Measurements from ENCODE around the gene DHX16. TPM values are rescaled to one million over a fixed set of nuclear protein-coding genes. Genes with fewer than 3 reads are reported as not detected.
"Not testable (repeated sequence)": the region's sequence is repeated elsewhere in the genome, so short reads cannot be mapped to it uniquely, and the experiment has no call there.

DHX16 gene
- total and polyA plus RNA-seq, 4 donors = 12.8 to 34.0 (median 23.7) TPM

DNA sequence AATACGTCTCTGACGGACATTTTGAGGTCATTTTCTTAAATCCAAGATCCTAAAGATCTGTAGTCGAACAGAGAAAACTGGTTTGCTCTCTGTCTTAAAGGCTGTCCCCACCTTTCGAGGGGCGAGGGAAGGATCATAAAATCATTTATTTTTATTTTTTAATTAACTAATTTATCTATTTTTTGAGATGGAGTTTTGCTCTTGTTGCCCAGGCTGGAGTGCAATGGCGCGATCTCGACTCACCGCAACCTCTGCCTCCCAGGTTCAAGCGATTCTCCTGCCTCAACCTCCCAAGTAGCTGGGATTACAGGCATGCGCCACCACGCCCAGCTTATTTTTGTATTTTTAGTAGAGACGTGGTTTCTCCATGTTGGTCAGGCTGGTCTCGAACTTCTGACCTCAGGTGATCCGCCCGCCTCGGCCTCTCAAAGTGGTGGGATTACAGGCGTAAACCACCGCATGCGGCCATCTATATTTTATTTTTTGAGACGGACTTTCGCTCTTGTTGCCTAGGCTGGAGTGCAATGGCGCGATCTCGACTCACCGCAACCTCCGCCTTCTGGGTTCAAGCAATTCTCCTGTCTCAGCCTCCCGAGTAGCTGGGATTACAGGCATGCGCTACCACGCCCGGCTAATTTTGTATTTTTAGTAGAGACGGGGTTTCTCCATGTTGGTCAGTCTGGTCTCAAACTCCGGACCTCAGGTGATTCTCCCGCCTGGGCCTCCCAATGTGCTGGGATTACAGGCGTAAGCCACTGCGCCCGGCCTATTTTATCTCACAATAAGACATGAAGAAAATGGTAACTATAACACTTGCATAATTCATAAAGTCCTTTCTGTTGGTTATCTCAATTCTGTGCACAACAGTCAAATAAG is 45.3 kb upstream of the DHX16 start:
- H3K27me3 ChIP-seq (ENCODE audit: control insufficient read depth in 1 of 2, insufficient read depth in 2 of 2, low read length in 1 of 2); H3K4me1 ChIP-seq (ENCODE audit: control insufficient read depth in 1 of 2, insufficient read depth in 2 of 2, low read length in 2 of 2); H3K36me3 ChIP-seq (ENCODE audit: control insufficient read depth in 1 of 2, insufficient read depth in 2 of 2, low read length in 1 of 2); H3K9me3 ChIP-seq (ENCODE audit: control insufficient read depth, low read length); H3K4me3 ChIP-seq (ENCODE audit: low read length in 2 of 2); ATAC-seq (ENCODE audit: low FRiP score); H3K27ac ChIP-seq (ENCODE audit: low read depth in 1 of 2, low read length in 2 of 2): not testable (repeated sequence)
- WGBS, 2 donors = 79 to 81% methylated on average over 37 of the region's 37 CpGs
- peak in 1 of 2 donors; percentile 38 for DNase-seq
- intact Hi-C loops (cut with DNase I) = loop anchor here in 1 of 2 donors (1.0 kb wide), 2 partner anchors 31 to 36 kb away; no protein-coding TSS in a partner anchor

GRCh38 chr6:30717129-30717844 is 44.5 kb upstream of the DHX16 start, which contains the start of gene MDC1:
Gene MDC1 (minus strand): TSS chr6:30717281. CDS start chr6:30715175, 2,106 bp downstream.
- Histone ChIP-seq H3K9me3 (ENCODE audit: control insufficient read depth, low read length) (no peaks in the 10 kb centered on the region), H3K4me1 (ENCODE audit: control insufficient read depth in 1 of 2, insufficient read depth in 2 of 2, low read length in 2 of 2) (no peaks in the 10 kb centered on the region), H3K36me3 (ENCODE audit: control insufficient read depth in 1 of 2, insufficient read depth in 2 of 2, low read length in 1 of 2) (peaks cover 0 to 4% of the 10 kb centered on the region in 2 donors), H3K4me3 (ENCODE audit: low read length in 2 of 2) (peak within 1 kb of the TSS; percentile 15 to 58), H3K27me3 (ENCODE audit: control insufficient read depth in 1 of 2, insufficient read depth in 2 of 2, low read length in 1 of 2) (no peaks in the 10 kb centered on the region), H3K27ac (ENCODE audit: low read depth in 1 of 2, low read length in 2 of 2) (peak within 1 kb of the TSS; percentile 51 to 68)
- intact Hi-C loops (cut with DNase I) = loop anchor here in 1 of 2 donors (1.0 kb wide), 2 partner anchors 30 to 35 kb away; no protein-coding TSS in a partner anchor
- ATAC-seq (ENCODE audit: low FRiP score) (peak; percentile 91), DNase-seq (peak; percentile 100)
- WGBS, 2 donors = 0% methylated on average over 48 of the region's 48 CpGs

DNA sequence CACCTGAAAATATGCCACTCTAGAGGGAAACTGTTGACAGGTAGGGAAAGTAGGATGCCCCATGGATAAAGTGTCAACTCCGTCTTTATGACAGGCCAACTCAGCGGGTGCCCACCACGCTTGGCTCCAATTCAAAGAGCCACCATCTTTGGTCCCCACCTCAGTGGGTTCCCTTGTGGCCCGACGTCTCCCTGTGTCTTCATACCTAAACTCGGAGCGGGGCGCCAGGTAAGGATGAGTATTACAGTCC is 44.0 kb upstream of the DHX16 start:
- WGBS, 2 donors = 2 to 5% methylated on average over 8 of the region's 8 CpGs
- no peaks in the 10 kb centered on the region for H3K9me3 ChIP-seq (ENCODE audit: control insufficient read depth, low read length)
- DNase-seq (no peak), ATAC-seq (ENCODE audit: low FRiP score) (no peak)
- peaks cover 0 to 5% of the 10 kb centered on the region in 2 donors for H3K36me3 ChIP-seq (ENCODE audit: control insufficient read depth in 1 of 2, insufficient read depth in 2 of 2, low read length in 1 of 2)
- H3K27me3 ChIP-seq (ENCODE audit: control insufficient read depth in 1 of 2, insufficient read depth in 2 of 2, low read length in 1 of 2) = no peaks in the 10 kb centered on the region
- H3K4me3 ChIP-seq (ENCODE audit: low read length in 2 of 2) = peak overlapping the region; percentile 15 to 58
- H3K4me1 ChIP-seq (ENCODE audit: control insufficient read depth in 1 of 2, insufficient read depth in 2 of 2, low read length in 2 of 2) = no peaks in the 10 kb centered on the region
- intact Hi-C loops (cut with DNase I) = loop anchor here in 1 of 2 donors (1.0 kb wide), 2 partner anchors 30 to 35 kb away; no protein-coding TSS in a partner anchor
- peak overlapping the region; percentile 51 to 68 for H3K27ac ChIP-seq (ENCODE audit: low read depth in 1 of 2, low read length in 2 of 2)

DNA sequence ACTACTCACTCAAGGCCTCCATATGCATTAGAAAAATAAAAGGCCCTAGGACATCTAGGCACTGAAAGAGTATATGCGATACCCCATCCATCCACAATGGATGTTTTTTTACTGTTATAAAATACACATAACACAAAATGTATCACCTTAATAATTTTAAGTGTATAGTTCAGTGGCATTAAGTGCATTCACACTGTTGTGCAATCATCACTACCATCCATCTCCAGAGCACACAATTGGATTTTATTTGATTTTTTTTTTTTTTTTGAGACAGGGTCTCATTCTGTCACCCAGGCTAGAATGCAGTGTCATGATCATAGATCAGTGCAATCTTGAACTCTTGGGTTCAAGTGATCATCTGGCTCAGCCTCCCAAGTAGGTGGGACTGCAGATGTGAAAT is 41.5 kb upstream of the DHX16 start:
- Histone ChIP-seq H3K27ac (ENCODE audit: low read depth in 1 of 2, low read length in 2 of 2) (no peak overlapping the region), H3K4me3 (ENCODE audit: low read length in 2 of 2) (no peak overlapping the region), H3K27me3 (ENCODE audit: control insufficient read depth in 1 of 2, insufficient read depth in 2 of 2, low read length in 1 of 2) (no peaks in the 10 kb centered on the region), H3K36me3 (ENCODE audit: control insufficient read depth in 1 of 2, insufficient read depth in 2 of 2, low read length in 1 of 2) (peaks cover 5 to 7% of the 10 kb centered on the region in 2 donors), H3K4me1 (ENCODE audit: control insufficient read depth in 1 of 2, insufficient read depth in 2 of 2, low read length in 2 of 2) (no peaks in the 10 kb centered on the region), H3K9me3 (ENCODE audit: control insufficient read depth, low read length) (no peaks in the 10 kb centered on the region)
- ATAC-seq (ENCODE audit: low FRiP score) (no peak), DNase-seq (no peak)
- intact Hi-C loops (cut with DNase I) = no loop called here
- WGBS, 2 donors = 95 to 97% methylated on average over 1 of the region's 1 CpG

GRCh38 chr6:30712441-30712945 is 39.7 kb upstream of the DHX16 start:
- H3K36me3 ChIP-seq (ENCODE audit: control insufficient read depth in 1 of 2, insufficient read depth in 2 of 2, low read length in 1 of 2) = peaks cover 5 to 7% of the 10 kb centered on the region in 2 donors
- H3K4me3 ChIP-seq (ENCODE audit: low read length in 2 of 2) = no peak overlapping the region
- H3K27ac ChIP-seq (ENCODE audit: low read depth in 1 of 2, low read length in 2 of 2) = no peak overlapping the region
- 87% methylated on average over 7 of the region's 7 CpGs for WGBS, 2 donors
- DNase-seq (peak in 1 of 2 donors; percentile 24), ATAC-seq (ENCODE audit: low FRiP score) (no peak)
- intact Hi-C loops (cut with DNase I) = no loop called here
- no peaks in the 10 kb centered on the region for H3K9me3 ChIP-seq (ENCODE audit: control insufficient read depth, low read length)
- H3K4me1 ChIP-seq (ENCODE audit: control insufficient read depth in 1 of 2, insufficient read depth in 2 of 2, low read length in 2 of 2) = no peaks in the 10 kb centered on the region
- no peaks in the 10 kb centered on the region for H3K27me3 ChIP-seq (ENCODE audit: control insufficient read depth in 1 of 2, insufficient read depth in 2 of 2, low read length in 1 of 2)

DNA sequence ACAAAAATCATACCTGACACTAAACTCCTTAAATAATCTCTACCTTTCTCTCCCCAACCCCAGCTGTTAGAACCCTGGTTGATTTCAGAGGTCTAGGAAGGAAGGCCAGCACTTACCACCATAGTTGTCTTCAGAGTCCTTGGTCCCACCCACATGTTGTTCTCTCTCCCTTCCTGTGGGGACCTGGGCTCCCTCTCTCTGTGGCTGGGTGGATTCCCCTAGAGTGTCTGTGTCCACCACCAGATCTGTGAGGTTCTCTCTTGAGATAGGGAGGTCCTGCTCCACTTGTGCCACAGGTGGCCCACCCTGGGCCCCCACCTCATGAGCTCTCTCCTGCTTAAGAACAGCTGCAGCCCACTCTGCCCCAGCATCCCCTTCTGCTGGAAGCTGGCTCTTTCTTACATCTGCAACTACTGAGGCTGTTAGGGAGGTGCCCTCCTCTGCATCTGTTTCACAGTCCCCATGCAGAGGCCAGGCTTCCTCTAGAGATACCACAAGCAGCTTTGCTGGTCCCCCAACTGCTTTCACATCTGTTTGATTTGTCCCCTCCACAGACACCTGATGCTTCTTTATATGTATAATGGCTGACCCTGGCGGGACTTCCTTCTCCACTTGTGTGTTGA is 39.1 kb upstream of the DHX16 start:
- intact Hi-C loops (cut with DNase I) = no loop called here
- Histone ChIP-seq H3K27me3 (ENCODE audit: control insufficient read depth in 1 of 2, insufficient read depth in 2 of 2, low read length in 1 of 2) (no peaks in the 10 kb centered on the region), H3K4me3 (ENCODE audit: low read length in 2 of 2) (no peak overlapping the region), H3K27ac (ENCODE audit: low read depth in 1 of 2, low read length in 2 of 2) (no peak overlapping the region), H3K4me1 (ENCODE audit: control insufficient read depth in 1 of 2, insufficient read depth in 2 of 2, low read length in 2 of 2) (no peaks in the 10 kb centered on the region), H3K36me3 (ENCODE audit: control insufficient read depth in 1 of 2, insufficient read depth in 2 of 2, low read length in 1 of 2) (peaks cover 5 to 7% of the 10 kb centered on the region in 2 donors), H3K9me3 (ENCODE audit: control insufficient read depth, low read length) (no peaks in the 10 kb centered on the region)
- 94% methylated on average over 1 of the region's 1 CpG for WGBS, 2 donors
- DNase-seq (peak in 1 of 2 donors; percentile 21), ATAC-seq (ENCODE audit: low FRiP score) (no peak)

- WGBS, 2 donors = 96 to 100% methylated on average over 2 of the region's 2 CpGs
- DNase-seq = no peak
- no peaks in the 10 kb centered on the region for H3K27me3 ChIP-seq (ENCODE audit: control insufficient read depth in 1 of 2, insufficient read depth in 2 of 2, low read length in 1 of 2)
- H3K4me1 ChIP-seq (ENCODE audit: control insufficient read depth in 1 of 2, insufficient read depth in 2 of 2, low read length in 2 of 2) = no peaks in the 10 kb centered on the region
- peaks cover 5 to 7% of the 10 kb centered on the region in 2 donors for H3K36me3 ChIP-seq (ENCODE audit: control insufficient read depth in 1 of 2, insufficient read depth in 2 of 2, low read length in 1 of 2)
- intact Hi-C loops (cut with DNase I) = no loop called here
- no peaks in the 10 kb centered on the region for H3K9me3 ChIP-seq (ENCODE audit: control insufficient read depth, low read length)
- no peak overlapping the region for H3K4me3 ChIP-seq (ENCODE audit: low read length in 2 of 2)
- no peak overlapping the region for H3K27ac ChIP-seq (ENCODE audit: low read depth in 1 of 2, low read length in 2 of 2)
- no peak for ATAC-seq (ENCODE audit: low FRiP score)
These were observed 36.5 kb upstream of the DHX16 start for GRCh38 chr6:30709101-30709868.

DNA sequence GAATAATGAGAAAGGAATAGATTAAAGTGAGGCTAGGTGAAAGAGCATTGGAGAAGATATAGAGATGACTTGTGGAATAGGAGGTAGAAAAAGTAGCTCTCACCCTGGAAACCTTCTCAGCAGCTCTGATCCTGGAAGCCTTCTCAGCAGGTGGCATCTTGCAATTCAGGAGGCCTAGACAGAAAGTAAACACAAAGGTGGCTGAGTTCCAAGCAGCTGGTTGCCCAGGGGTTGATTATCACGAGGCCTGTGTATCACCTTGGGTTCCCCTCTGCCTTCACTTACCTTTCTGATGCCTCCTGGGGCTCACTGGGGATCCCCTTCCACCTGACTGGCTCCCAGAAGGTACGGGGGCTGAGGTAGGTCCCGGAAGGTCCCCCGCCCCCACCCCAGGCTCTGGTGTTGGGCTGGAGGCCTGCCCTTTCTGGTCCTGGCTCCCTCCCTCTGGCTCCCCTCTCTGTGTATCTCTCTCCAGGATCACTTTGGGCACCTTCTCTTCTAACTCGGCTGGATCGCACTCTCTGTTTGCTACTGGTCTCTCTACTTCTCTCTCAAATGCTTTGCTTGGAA is 34.6 kb upstream of the DHX16 start:
- intact Hi-C loops (cut with DNase I) = no loop called here
- ATAC-seq (ENCODE audit: low FRiP score) (no peak), DNase-seq (peak in 1 of 2 donors; percentile 57)
- no peaks in the 10 kb centered on the region for H3K9me3 ChIP-seq (ENCODE audit: control insufficient read depth, low read length)
- no peaks in the 10 kb centered on the region for H3K4me1 ChIP-seq (ENCODE audit: control insufficient read depth in 1 of 2, insufficient read depth in 2 of 2, low read length in 2 of 2)
- no peak overlapping the region for H3K4me3 ChIP-seq (ENCODE audit: low read length in 2 of 2)
- H3K36me3 ChIP-seq (ENCODE audit: control insufficient read depth in 1 of 2, insufficient read depth in 2 of 2, low read length in 1 of 2) = peaks cover 3 to 5% of the 10 kb centered on the region in 2 donors
- WGBS, 2 donors = 69 to 78% methylated on average over 6 of the region's 6 CpGs
- H3K27ac ChIP-seq (ENCODE audit: low read depth in 1 of 2, low read length in 2 of 2) = no peak overlapping the region
- no peaks in the 10 kb centered on the region for H3K27me3 ChIP-seq (ENCODE audit: control insufficient read depth in 1 of 2, insufficient read depth in 2 of 2, low read length in 1 of 2)

Measured in aorta (tissue), 5 donors.